ACC112 (cell line): Measurements from ENCODE around the gene HSD17B2.
A peak's percentile ranks its signal among the peaks of the same experiment; 100 is the strongest.

Source experiments
- H2AFZ ChIP-seq: fragments of 200-600 bp; sonication (generic); one replicate; pipeline ENCODE4 v1.6.0; 2017; ENCODE audit warnings: antibody characterized with exemption, low read length; ENCODE audit not compliant: unreplicated experiment
- H3K27ac ChIP-seq: fragments of 200-600 bp; sonication (generic); 2 replicates; pipeline ENCODE4 v1.5.1; 2014; ENCODE audit warnings: low read depth, mild to moderate bottlenecking, antibody characterized with exemption, low read length, moderate library complexity
- H3K27me3 ChIP-seq: fragments of 200-600 bp; sonication (generic); 2 replicates; pipeline ENCODE4 v1.6.1; 2014; ENCODE audit warnings: mild to moderate bottlenecking, antibody characterized with exemption, low read length, moderate library complexity, mixed read lengths; ENCODE audit not compliant: insufficient read depth
- H3K36me3 ChIP-seq: fragments of 200-600 bp; sonication (generic); 2 replicates; pipeline ENCODE4 v1.6.1; 2016; ENCODE audit warnings: mild to moderate bottlenecking, antibody characterized with exemption, low read length, moderate library complexity, mixed read lengths; ENCODE audit not compliant: insufficient read depth
- H3K4me1 ChIP-seq: fragments of 200-600 bp; sonication (generic); one replicate; pipeline ENCODE4 v1.6.1; 2016; ENCODE audit warnings: low read length, mixed read lengths; ENCODE audit not compliant: insufficient read depth, unreplicated experiment, control insufficient read depth
- H3K4me3 ChIP-seq: fragments of 200-600 bp; sonication (generic); 2 replicates; pipeline ENCODE4 v1.5.1; 2014; ENCODE audit warnings: mild to moderate bottlenecking, low read depth, low read length
- H3K79me2 ChIP-seq: fragments of 200-600 bp; sonication (generic); one replicate; pipeline ENCODE4 v1.6.0; 2016; ENCODE audit warnings: low read length; ENCODE audit not compliant: control insufficient read depth, unreplicated experiment, insufficient read depth

Gene HSD17B2

GRCh38 chr16:82034981-82035612, at the start of gene HSD17B2:
TSS of gene HSD17B2 (plus strand) at chr16:82035253. CDS start at chr16:82035425, 172 bp downstream.
- Histone ChIP-seq H3K36me3 (no peaks in the 10 kb centered on the region), H3K79me2 (no peaks in the 10 kb centered on the region), H3K4me3 (no peak within 1 kb of the TSS), H3K27me3 (peaks cover 12% of the 10 kb centered on the region), H2AFZ (no peak within 1 kb of the TSS), H3K27ac (no peak within 1 kb of the TSS), H3K4me1 (peaks cover 17% of the 10 kb centered on the region)

DNA sequence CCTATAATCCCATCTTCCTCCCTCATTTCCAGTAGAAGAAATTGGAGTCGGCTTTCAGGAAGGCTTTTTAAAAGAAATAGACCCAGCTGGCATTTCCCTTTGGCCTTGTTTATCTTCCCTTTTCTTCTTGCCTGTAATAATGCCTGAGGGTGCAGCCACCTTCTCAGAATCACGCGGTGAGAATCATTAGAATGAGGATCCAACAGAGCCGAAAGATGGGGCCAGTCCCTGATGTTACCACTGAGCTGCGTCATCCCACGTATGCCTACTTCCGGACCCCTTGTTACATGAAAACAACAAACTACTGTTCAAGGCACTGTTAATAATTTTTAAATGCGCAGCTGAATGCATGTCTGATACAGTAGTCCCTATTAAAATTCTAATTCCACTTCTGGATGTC, 47.9 kb upstream of the HSD17B2 start:
- Histone ChIP-seq H3K4me3 (no peak overlapping the region), H3K4me1 (no peaks in the 10 kb centered on the region), H3K36me3 (no peaks in the 10 kb centered on the region), H3K27ac (no peak overlapping the region), H3K79me2 (no peaks in the 10 kb centered on the region), H2AFZ (no peak overlapping the region), H3K27me3 (peaks cover 33% of the 10 kb centered on the region; the same call in 1 of the 2 replicates)

- no peaks in the 10 kb centered on the region for H3K4me1 ChIP-seq
- no peaks in the 10 kb centered on the region for H3K36me3 ChIP-seq
- no peak overlapping the region for H3K27ac ChIP-seq
- H3K79me2 ChIP-seq: no peaks in the 10 kb centered on the region
- no peak overlapping the region for H2AFZ ChIP-seq
- H3K27me3 ChIP-seq: peaks cover 31% of the 10 kb centered on the region; the same call in 1 of the 2 replicates
- H3K4me3 ChIP-seq: no peak overlapping the region
These were observed 47.3 kb upstream of the HSD17B2 start for GRCh38 chr16:81987706-81988105.

- no peak overlapping the region for H3K4me3 ChIP-seq
- no peak overlapping the region for H2AFZ ChIP-seq
- H3K36me3 ChIP-seq: no peaks in the 10 kb centered on the region
- peaks cover 21% of the 10 kb centered on the region for H3K4me1 ChIP-seq
- no peak overlapping the region for H3K27ac ChIP-seq
- no peaks in the 10 kb centered on the region for H3K79me2 ChIP-seq
- peaks cover 19% of the 10 kb centered on the region; the same call in 1 of the 2 replicates for H3K27me3 ChIP-seq
These were observed 42.2 kb upstream of the HSD17B2 start for GRCh38 chr16:81992859-81993258.

- Histone ChIP-seq H3K27me3 (peaks cover 13% of the 10 kb centered on the region; the same call in 1 of the 2 replicates), H3K4me3 (no peak overlapping the region), H3K79me2 (no peaks in the 10 kb centered on the region), H3K36me3 (no peaks in the 10 kb centered on the region), H3K4me1 (peaks cover 26% of the 10 kb centered on the region), H2AFZ (no peak overlapping the region), H3K27ac (no peak overlapping the region)
These were observed 40.6 kb upstream of the HSD17B2 start for GRCh38 chr16:81994485-81994884.

DNA sequence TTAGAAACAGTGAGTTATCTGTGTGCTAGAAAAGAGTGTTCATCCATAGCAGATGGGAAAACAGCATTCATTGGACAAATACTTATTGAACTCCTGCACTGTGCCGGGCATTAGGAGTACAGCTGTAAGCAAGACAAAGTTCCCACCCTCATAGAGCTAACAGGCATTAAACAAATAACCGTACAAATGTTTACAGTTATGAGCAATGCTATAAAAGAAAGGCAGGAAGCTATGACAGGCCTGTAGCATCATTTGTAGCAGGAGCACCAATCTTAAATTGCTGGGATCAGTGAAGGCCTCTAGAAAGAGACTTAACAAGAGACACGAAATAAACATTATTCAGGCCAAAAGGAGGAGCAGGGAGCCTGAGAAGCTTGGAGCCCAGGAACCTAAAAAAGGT, 39.4 kb upstream of the HSD17B2 start:
- Histone ChIP-seq H3K27ac (peak overlapping the region; percentile 30; the same call in 1 of the 2 replicates), H3K4me1 (peaks cover 26% of the 10 kb centered on the region), H3K4me3 (no peak overlapping the region), H3K27me3 (peaks cover 10% of the 10 kb centered on the region; the same call in 1 of the 2 replicates), H3K79me2 (no peaks in the 10 kb centered on the region), H3K36me3 (no peaks in the 10 kb centered on the region), H2AFZ (no peak overlapping the region)

- Histone ChIP-seq H2AFZ (no peak overlapping the region), H3K4me3 (peak overlapping the region; percentile 50), H3K27me3 (peaks cover 7% of the 10 kb centered on the region; the same call in 1 of the 2 replicates), H3K4me1 (peaks cover 26% of the 10 kb centered on the region), H3K36me3 (no peaks in the 10 kb centered on the region), H3K79me2 (no peaks in the 10 kb centered on the region), H3K27ac (peak overlapping the region; percentile 84)
These were observed 38.2 kb upstream of the HSD17B2 start for GRCh38 chr16:81996664-81997509.

DNA sequence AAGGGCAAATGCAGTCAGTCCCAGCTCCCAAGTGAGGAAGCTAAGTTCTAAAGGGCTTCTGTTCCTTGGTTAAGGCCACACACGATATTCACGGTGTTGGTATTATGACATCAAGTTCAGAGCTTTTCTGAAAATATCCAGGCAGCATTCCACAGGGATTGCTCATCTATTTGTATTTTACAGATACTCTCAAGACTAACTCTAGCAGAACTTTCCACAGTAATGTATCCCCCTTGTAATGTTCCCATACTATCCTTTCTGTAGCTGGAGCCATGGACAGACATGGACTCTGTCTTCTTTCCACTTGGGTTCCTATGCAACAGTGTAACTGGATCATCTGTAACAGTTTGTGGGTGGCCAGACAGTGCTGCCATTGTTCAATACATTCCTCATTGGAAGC, 37.3 kb upstream of the HSD17B2 start:
- Histone ChIP-seq H2AFZ (no peak overlapping the region), H3K4me1 (peaks cover 26% of the 10 kb centered on the region)

DNA sequence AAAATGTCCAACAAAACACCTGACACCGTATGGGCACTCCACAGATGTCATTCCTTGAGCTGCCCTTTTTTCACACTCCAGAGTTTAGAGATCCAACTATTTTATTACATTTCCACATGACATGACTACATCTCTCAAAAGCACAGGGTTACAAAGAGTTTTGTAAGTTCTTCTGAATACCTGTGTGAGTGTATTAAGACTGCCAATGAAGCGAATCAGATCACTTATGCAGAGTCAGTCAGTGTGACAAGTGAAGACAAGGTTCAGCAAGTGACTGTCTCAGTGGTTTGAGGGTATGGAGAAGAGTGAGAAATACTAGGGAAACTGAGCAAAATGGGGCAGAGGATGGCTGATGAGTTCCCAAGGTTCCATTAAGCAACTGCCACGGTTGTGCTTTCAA, 32.2 kb upstream of the HSD17B2 start:
- Histone ChIP-seq H3K27me3 (no peaks in the 10 kb centered on the region), H2AFZ (no peak overlapping the region), H3K36me3 (no peaks in the 10 kb centered on the region)

More for the DNA sequence above, 37.3 kb upstream of the HSD17B2 start:
- Histone ChIP-seq H3K36me3 (no peaks in the 10 kb centered on the region), H3K27me3 (peaks cover 5% of the 10 kb centered on the region; the same call in 1 of the 2 replicates), H3K4me3 (peak overlapping the region; percentile 50; the same call in 1 of the 2 replicates), H3K27ac (peak overlapping the region; percentile 84), H3K79me2 (no peaks in the 10 kb centered on the region)

GRCh38 chr16:82004601-82005000, 30.5 kb upstream of the HSD17B2 start:
- Histone ChIP-seq H3K27me3 (no peaks in the 10 kb centered on the region), H3K4me1 (no peaks in the 10 kb centered on the region), H2AFZ (no peak overlapping the region), H3K36me3 (no peaks in the 10 kb centered on the region), H3K4me3 (no peak overlapping the region), H3K79me2 (no peaks in the 10 kb centered on the region), H3K27ac (no peak overlapping the region)

More for the DNA sequence above, 32.2 kb upstream of the HSD17B2 start:
- Histone ChIP-seq H3K27ac (no peak overlapping the region), H3K4me1 (peaks cover 4% of the 10 kb centered on the region), H3K4me3 (no peak overlapping the region), H3K79me2 (no peaks in the 10 kb centered on the region)
